HEK293T (cell line): Measurements from ENCODE around the gene C2CD3.

Source experiments
- ARNT ChIP-seq: fragments of 450-650 bp; IDR thresholded peaks from 2 replicates; pipeline ENCODE4 v1.6.1; 2017; ENCODE audit warnings: mild to moderate bottlenecking
- CTBP1 ChIP-seq: fragments of 450-650 bp; IDR thresholded peaks from 2 replicates; pipeline ENCODE4 v1.6.1; 2016; ENCODE audit warnings: borderline replicate concordance
- ELF4 ChIP-seq: fragments of 450-650 bp; IDR thresholded peaks from 2 replicates; pipeline ENCODE4 v1.6.1; 2017; ENCODE audit warnings: antibody characterized with exemption
- HDGF ChIP-seq: fragments of 450-650 bp; IDR thresholded peaks from 2 replicates; pipeline ENCODE4 v1.6.1; 2017; ENCODE audit warnings: antibody characterized with exemption, borderline replicate concordance
- LEF1 ChIP-seq: fragments of 450-650 bp; IDR thresholded peaks from 2 replicates; pipeline ENCODE4 v1.6.1; 2017; ENCODE audit warnings: mild to moderate bottlenecking, borderline replicate concordance
- SP1 ChIP-seq: fragments of 450-650 bp; IDR thresholded peaks from 2 replicates; pipeline ENCODE4 v1.6.1; 2017
- TARDBP ChIP-seq: fragments of 450-650 bp; IDR thresholded peaks from 2 replicates; pipeline ENCODE4 v1.6.1; 2016

DNA sequence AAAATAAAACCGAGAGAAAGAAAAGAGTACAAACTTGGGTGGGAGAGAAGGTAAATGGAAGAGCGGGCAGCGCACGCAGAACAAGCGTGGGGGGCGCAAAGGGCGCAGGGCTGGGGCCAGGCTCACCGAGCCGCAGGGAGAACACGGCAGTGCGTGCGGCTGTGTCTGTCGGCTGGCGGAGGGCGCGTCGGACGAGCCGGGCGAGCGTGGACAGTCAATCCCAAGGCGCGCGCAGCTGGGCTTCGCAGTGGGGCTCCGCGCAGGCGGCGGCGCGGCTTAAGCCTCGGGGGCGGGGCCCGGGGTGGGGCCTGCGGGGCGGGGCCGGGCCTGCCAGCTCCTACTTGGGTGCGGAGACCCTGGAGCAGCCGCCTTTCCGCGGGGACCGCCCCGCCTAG is 188.2 kb downstream of the C2CD3 start, which contains the start of gene UCP2:
- TF ChIP-seq ARNT (no peak), CTBP1 (peak; percentile 30; the same call in 1 of the 2 replicates), LEF1 (no peak), TARDBP (no peak), HDGF (no peak), ELF4 (no peak), SP1 (no peak)
